ENCODE data around the gene FAM20A.

DNA sequence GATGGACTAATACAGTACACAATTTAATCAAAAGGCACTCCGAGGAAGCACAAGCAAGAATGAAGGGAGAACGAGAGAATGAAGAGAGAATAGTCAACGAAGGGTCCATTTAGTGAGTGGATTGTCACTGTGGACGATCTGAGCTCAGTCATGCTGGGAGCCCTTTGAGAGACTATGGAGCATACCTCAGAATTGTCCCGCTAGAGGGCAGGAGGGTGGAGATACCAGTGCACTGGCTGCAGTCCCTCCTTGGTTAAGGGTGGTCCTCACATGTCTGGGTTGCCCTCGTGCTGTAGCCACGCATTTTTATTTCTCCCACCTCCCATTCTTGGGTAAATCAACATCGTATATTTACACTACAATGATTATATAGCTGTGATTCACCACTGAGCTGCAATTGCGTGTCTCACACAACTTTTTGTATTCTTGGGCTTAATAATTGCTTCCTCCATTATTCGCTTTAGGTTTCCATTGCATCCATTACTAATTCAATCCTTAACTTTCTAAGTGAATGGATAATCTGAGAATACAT is 33.2 kb upstream of the FAM20A start:
- TF ChIP-seq EZH2 (IDR thresholded peaks at IDR 0.05) (no peak), POLR2AphosphoS5 (IDR thresholded peaks at IDR 0.05; ENCODE audit: borderline replicate concordance, low read depth, low read length) (no peak)
